Trophoblast cell (in vitro differentiated cells and primary cell): Measurements from ENCODE around the gene ERVH48-1.
"Not testable (repeated sequence)": the region's sequence is repeated elsewhere in the genome, so short reads cannot be mapped to it uniquely, and the experiment has no call there.

ENCODE experiments used
- DNase-seq, 2 donors: peaks; one replicate each; pipeline ENCODE4 v3.0.0-alpha.2; 2016
- H2AFZ ChIP-seq: 2 replicates; pipeline ENCODE4 v1.6.1; 2013; ENCODE audit warnings: low read length, moderate library complexity, mild to moderate bottlenecking; ENCODE audit not compliant: insufficient read depth, poor library complexity
- H2AK5ac ChIP-seq: 2 replicates; pipeline ENCODE4 v1.6.1; 2013; ENCODE audit warnings: mild to moderate bottlenecking, low read length
- H2BK120ac ChIP-seq: 2 replicates; pipeline ENCODE4 v1.6.1; 2013; ENCODE audit warnings: low read length, mild to moderate bottlenecking, moderate library complexity; ENCODE audit not compliant: insufficient read depth, poor library complexity
- H2BK12ac ChIP-seq: 2 replicates; pipeline ENCODE4 v1.6.1; 2013; ENCODE audit warnings: mild to moderate bottlenecking, low read length, moderate library complexity
- H2BK5ac ChIP-seq: 2 replicates; pipeline ENCODE4 v1.6.1; 2013; ENCODE audit warnings: low read length, low read depth, moderate library complexity, mild to moderate bottlenecking; ENCODE audit not compliant: poor library complexity
- H3K14ac ChIP-seq: 2 replicates; pipeline ENCODE4 v1.6.1; 2013; ENCODE audit warnings: mild to moderate bottlenecking, low read length
- H3K18ac ChIP-seq: 2 replicates; pipeline ENCODE4 v1.6.1; 2013; ENCODE audit warnings: mild to moderate bottlenecking, low read length
- H3K23ac ChIP-seq: 2 replicates; pipeline ENCODE4 v1.6.1; 2013; ENCODE audit warnings: low read length
- H3K27ac ChIP-seq: 2 replicates; pipeline ENCODE4 v1.5.1; 2013; ENCODE audit warnings: low read depth, mild to moderate bottlenecking, inconsistent platforms, low read length, moderate library complexity
- H3K27me3 ChIP-seq: 2 replicates; pipeline ENCODE4 v1.6.1; 2013; ENCODE audit warnings: inconsistent platforms, mild to moderate bottlenecking, low read length, moderate library complexity; ENCODE audit not compliant: insufficient read depth
- H3K36me3 ChIP-seq, 2 experiments: 1 replicate in 1 of 2; 2 replicates in 1 of 2; pipeline ENCODE4 v1.6.1; 2013; ENCODE audit warnings: low read length in 2 of 2, mild to moderate bottlenecking in 2 of 2, moderate library complexity in 1 of 2; ENCODE audit not compliant: insufficient read depth in 2 of 2, control insufficient read depth in 1 of 2
- H3K4ac ChIP-seq: 2 replicates; pipeline ENCODE4 v1.6.1; 2013; ENCODE audit warnings: low read depth, mild to moderate bottlenecking, low read length, moderate library complexity
- H3K4me1 ChIP-seq, 2 experiments: 1 replicate in 1 of 2; 2 replicates in 1 of 2; pipeline ENCODE4 v1.6.1; 2013; ENCODE audit warnings: low read length in 2 of 2, mild to moderate bottlenecking in 2 of 2, moderate library complexity in 1 of 2; ENCODE audit not compliant: insufficient read depth in 2 of 2, control insufficient read depth in 1 of 2
- H3K4me2 ChIP-seq: 2 replicates; pipeline ENCODE4 v1.6.1; 2013; ENCODE audit warnings: inconsistent platforms, mild to moderate bottlenecking, low read length, moderate library complexity
- H3K4me3 ChIP-seq: 2 replicates; pipeline ENCODE4 v1.5.1; 2013; ENCODE audit warnings: mild to moderate bottlenecking, low read depth, low read length, inconsistent platforms
- H3K79me1 ChIP-seq: one replicate; pipeline ENCODE4 v1.6.1; 2013; ENCODE audit warnings: low read length
- H3K79me2 ChIP-seq: 2 replicates; pipeline ENCODE4 v1.6.1; 2013; ENCODE audit warnings: low read length, mild to moderate bottlenecking; ENCODE audit not compliant: control insufficient read depth, insufficient read depth, poor library complexity
- H3K9ac ChIP-seq: 2 replicates; pipeline ENCODE4 v1.6.1; 2013; ENCODE audit warnings: mild to moderate bottlenecking, low read length
- H3K9me3 ChIP-seq: 2 replicates; pipeline ENCODE4 v1.6.1; 2013; ENCODE audit warnings: low read depth, mild to moderate bottlenecking, control low read depth, inconsistent platforms, low read length; ENCODE audit not compliant: insufficient read depth
- H4K12ac ChIP-seq: 2 replicates; pipeline ENCODE4 v1.6.1; 2013; ENCODE audit warnings: low read depth, mild to moderate bottlenecking, low read length, moderate library complexity
- H4K8ac ChIP-seq: 2 replicates; pipeline ENCODE4 v1.6.1; 2013; ENCODE audit warnings: low read depth, mild to moderate bottlenecking, low read length, moderate library complexity
- H4K91ac ChIP-seq: one replicate; pipeline ENCODE4 v1.6.1; 2013; ENCODE audit warnings: low read depth, mild to moderate bottlenecking, low read length, moderate library complexity
- WGBS: extraction: QIAGEN DNeasy Blood & Tissue Kit; methylation state at CpG from one replicate; pipeline ENCODE4 v1.1.7; 2013; ENCODE audit warnings: missing lambda C conversion rate; ENCODE audit not compliant: insufficient read length, insufficient coverage; ENCODE audit errors: extremely low coverage; 5-methylcytosine and 5-hydroxymethylcytosine counted together

Gene ERVH48-1

DNA sequence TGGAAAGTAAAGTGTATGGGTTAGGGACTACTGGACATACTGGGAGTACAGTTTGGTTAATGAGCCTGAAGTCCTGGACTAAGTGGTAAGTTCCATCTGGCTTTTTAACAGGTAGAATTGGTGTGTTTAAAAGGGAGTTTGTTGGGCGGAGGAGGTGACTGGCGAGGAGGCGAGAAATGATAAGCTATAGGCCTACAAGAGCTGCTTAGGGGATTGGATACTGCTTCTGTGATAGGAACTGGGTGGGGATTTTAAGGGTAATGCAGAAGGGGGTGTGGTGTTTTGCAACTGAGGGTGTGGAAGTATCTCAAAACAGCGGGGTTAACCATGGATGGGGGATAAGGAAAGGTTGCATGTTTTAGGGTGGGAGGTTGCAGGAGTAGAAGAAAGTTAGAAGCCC lies 3.5 kb downstream of the ERVH48-1 start:
- no peak overlapping the region for H2BK12ac ChIP-seq
- H2AFZ ChIP-seq, result no peak overlapping the region
- 100% methylated on average over 3 of the region's 4 CpGs for WGBS
- no peak overlapping the region for H3K27ac ChIP-seq
- H3K79me1 ChIP-seq, result peaks cover 18% of the 10 kb centered on the region
- peaks cover 11% of the 10 kb centered on the region for H3K79me2 ChIP-seq
- H3K14ac ChIP-seq, result no peak overlapping the region
- no peak overlapping the region for H3K23ac ChIP-seq
- H3K9me3 ChIP-seq, result peaks cover 1% of the 10 kb centered on the region
- no peak overlapping the region for H3K18ac ChIP-seq
- H3K36me3 ChIP-seq, result peaks cover 41 to 57% of the 10 kb centered on the region in 2 experiments
- no peak overlapping the region for H4K8ac ChIP-seq
- no peak overlapping the region for H2BK5ac ChIP-seq
- DNase-seq, result no peak
- no peak overlapping the region for H4K91ac ChIP-seq
- peaks cover 13 to 24% of the 10 kb centered on the region in 2 experiments for H3K4me1 ChIP-seq
- H3K9ac ChIP-seq, result no peak overlapping the region
- no peak overlapping the region for H3K4me3 ChIP-seq
- H3K27me3 ChIP-seq, result no peaks in the 10 kb centered on the region
- H2BK120ac ChIP-seq, result no peak overlapping the region
- no peak overlapping the region for H3K4ac ChIP-seq
- H3K4me2 ChIP-seq, result no peak overlapping the region
- H2AK5ac ChIP-seq, result no peak overlapping the region
- no peak overlapping the region for H4K12ac ChIP-seq

DNA sequence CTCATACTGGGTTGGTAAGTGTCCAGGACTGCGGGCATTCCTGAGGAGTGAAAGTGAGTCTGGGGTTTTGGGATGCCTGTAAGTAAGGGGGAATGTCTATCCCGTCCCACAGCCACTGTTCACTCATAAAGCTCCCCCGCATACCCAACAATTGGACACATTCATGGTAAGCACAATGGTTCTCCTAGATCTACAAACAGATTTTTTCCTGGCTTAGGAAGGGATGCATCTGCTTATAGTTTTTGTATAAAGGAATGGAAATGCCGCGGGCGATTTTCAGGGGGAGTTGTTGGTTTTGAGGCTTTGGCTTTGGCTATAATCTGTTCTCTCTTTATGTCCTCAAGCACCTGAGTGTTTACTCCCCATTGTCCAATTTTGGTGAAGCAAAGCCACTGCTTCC lies 7.1 kb downstream of the ERVH48-1 start:
- H2BK5ac ChIP-seq, result no peak overlapping the region
- H2BK12ac ChIP-seq, result no peak overlapping the region
- no peaks in the 10 kb centered on the region for H3K27me3 ChIP-seq

DNA sequence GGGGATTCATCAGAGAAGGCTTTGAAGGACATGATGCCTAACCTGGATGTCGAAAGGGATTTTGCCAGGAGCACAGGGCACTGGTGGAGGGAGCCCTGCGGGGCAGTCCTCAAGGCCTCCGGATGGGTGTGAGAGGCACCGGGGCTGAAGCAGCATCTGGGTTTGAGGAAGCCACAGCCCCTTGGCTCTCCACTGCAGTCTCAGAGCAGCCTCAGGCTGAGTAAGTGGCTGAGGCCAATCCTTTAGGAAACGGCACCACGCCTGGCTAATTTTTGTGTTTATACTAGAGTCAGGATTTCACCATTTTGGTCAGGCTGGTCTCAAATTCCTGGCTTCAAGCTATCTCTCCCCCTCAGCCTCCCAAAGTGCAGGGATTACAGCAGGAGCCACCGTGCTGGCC lies 12.0 kb downstream of the ERVH48-1 start:
- Histone ChIP-seq H3K9ac (no peak overlapping the region), H2AK5ac (no peak overlapping the region), H4K91ac (no peak overlapping the region), H4K8ac (no peak overlapping the region), H2BK120ac (no peak overlapping the region), H3K4me1 (peaks cover 0 to 4% of the 10 kb centered on the region in 2 experiments), H3K36me3 (peaks cover 31 to 39% of the 10 kb centered on the region in 2 experiments), H3K14ac (no peak overlapping the region), H3K79me2 (no peaks in the 10 kb centered on the region), H4K12ac (no peak overlapping the region), H3K27ac (no peak overlapping the region), H3K18ac (no peak overlapping the region), H3K23ac (no peak overlapping the region), H3K4me3 (no peak overlapping the region), H3K27me3 (no peaks in the 10 kb centered on the region), H2AFZ (no peak overlapping the region), H2BK5ac (no peak overlapping the region), H3K79me1 (no peaks in the 10 kb centered on the region), H3K9me3 (peaks cover 1% of the 10 kb centered on the region), H3K4ac (no peak overlapping the region), H2BK12ac (no peak overlapping the region), H3K4me2 (no peak overlapping the region)
- no CpG with 5 or more reads among the region's 7 CpGs for WGBS
- no peak for DNase-seq

More for the DNA sequence above, 7.1 kb downstream of the ERVH48-1 start:
- peaks cover 5 to 9% of the 10 kb centered on the region in 2 experiments for H3K4me1 ChIP-seq
- no peak overlapping the region for H2AFZ ChIP-seq
- no peak overlapping the region for H3K4me3 ChIP-seq
- peaks cover 1% of the 10 kb centered on the region for H3K9me3 ChIP-seq
- no peak overlapping the region for H3K4ac ChIP-seq
- H4K12ac ChIP-seq, result no peak overlapping the region
- H3K27ac ChIP-seq, result no peak overlapping the region
- no peak overlapping the region for H3K14ac ChIP-seq
- no peak overlapping the region for H2BK120ac ChIP-seq
- H3K79me1 ChIP-seq, result no peaks in the 10 kb centered on the region
- no peak overlapping the region for H3K9ac ChIP-seq
- no peak overlapping the region for H3K18ac ChIP-seq
- H3K4me2 ChIP-seq, result no peak overlapping the region
- no peak for DNase-seq
- no CpG with 5 or more reads among the region's 6 CpGs for WGBS
- H4K8ac ChIP-seq, result no peak overlapping the region
- no peaks in the 10 kb centered on the region for H3K79me2 ChIP-seq
- no peak overlapping the region for H4K91ac ChIP-seq
- H3K36me3 ChIP-seq, result peaks cover 46 to 63% of the 10 kb centered on the region in 2 experiments
- no peak overlapping the region for H3K23ac ChIP-seq
- H2AK5ac ChIP-seq, result no peak overlapping the region

DNA sequence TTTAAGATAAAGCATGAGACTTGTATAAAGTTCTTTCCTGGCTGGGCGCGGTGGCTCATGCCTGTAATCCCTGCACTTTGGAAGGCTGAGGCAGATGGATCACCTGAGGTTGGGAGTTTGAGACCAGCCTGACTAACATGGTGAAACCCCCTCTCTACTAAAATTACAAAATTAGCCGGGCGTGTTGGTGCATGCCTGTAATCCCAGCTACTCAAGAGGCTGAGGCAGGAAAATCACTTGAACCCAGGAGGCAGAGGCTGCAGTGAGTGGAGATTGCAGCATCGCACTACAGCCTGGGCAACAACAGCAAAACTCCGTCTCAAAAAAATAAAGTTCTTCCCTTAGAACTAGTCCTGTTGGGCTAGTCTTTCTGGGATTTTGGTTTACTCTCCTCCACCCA lies 13.5 kb downstream of the ERVH48-1 start:
- not testable (repeated sequence) for H2BK5ac ChIP-seq, H3K14ac ChIP-seq, H3K79me1 ChIP-seq, H4K91ac ChIP-seq, H3K4me1 ChIP-seq, H4K8ac ChIP-seq, H4K12ac ChIP-seq, H3K4ac ChIP-seq, H3K27me3 ChIP-seq, H2BK12ac ChIP-seq, H3K9ac ChIP-seq, H3K4me2 ChIP-seq, H3K4me3 ChIP-seq, H3K18ac ChIP-seq, H3K9me3 ChIP-seq, H3K27ac ChIP-seq, H3K79me2 ChIP-seq, H2AK5ac ChIP-seq, H2AFZ ChIP-seq, H2BK120ac ChIP-seq, DNase-seq
- WGBS, result no CpG with 5 or more reads among the region's 6 CpGs
- Histone ChIP-seq H3K36me3 (peaks cover 29% of the 10 kb centered on the region in 2 experiments), H3K23ac (peak overlapping the region; percentile 90)
